ENCODE data around the gene CCDC77.

The CCDC77 gene

GRCh38 chr12:479161-479560 is 77.7 kb downstream of the CCDC77 start:
- H3K4me2 ChIP-seq = no peak overlapping the region
- H3K9ac ChIP-seq = no peak overlapping the region
- no peak overlapping the region for H3K4me3 ChIP-seq (IDR thresholded peaks at IDR 0.05; ENCODE audit: insufficient read depth, low read depth, low read length)
- no peak for TF ChIP-seq CTCF (conservative IDR thresholded peaks at IDR 0.05; ENCODE audit: low read depth, low read length)
- H3K27ac ChIP-seq = no peak overlapping the region
- H2AFZ ChIP-seq (ENCODE audit: low read depth) = no peak overlapping the region
- no peaks in the 10 kb centered on the region for H3K27me3 ChIP-seq (ENCODE audit: insufficient read depth, low read depth)
- no peaks in the 10 kb centered on the region for H3K4me1 ChIP-seq (ENCODE audit: low read depth, poor library complexity, severe bottlenecking)
- H3K36me3 ChIP-seq (ENCODE audit: insufficient read depth) = no peaks in the 10 kb centered on the region
- no peaks in the 10 kb centered on the region for H4K20me1 ChIP-seq (ENCODE audit: insufficient read depth)
- H3K79me2 ChIP-seq (ENCODE audit: insufficient read depth, low read depth) = no peaks in the 10 kb centered on the region

GRCh38 chr12:480831-481816 is 79.7 kb downstream of the CCDC77 start:
- no peaks in the 10 kb centered on the region for H3K4me1 ChIP-seq (ENCODE audit: low read depth, poor library complexity, severe bottlenecking)
- H3K4me2 ChIP-seq = no peak overlapping the region
- H3K27ac ChIP-seq = no peak overlapping the region

GRCh38 chr12:482061-482460 is 80.6 kb downstream of the CCDC77 start:
- no peaks in the 10 kb centered on the region for H3K36me3 ChIP-seq (ENCODE audit: insufficient read depth)
- H3K4me1 ChIP-seq (ENCODE audit: low read depth, poor library complexity, severe bottlenecking) = no peaks in the 10 kb centered on the region
- H3K79me2 ChIP-seq (ENCODE audit: insufficient read depth, low read depth) = no peaks in the 10 kb centered on the region
- H3K4me2 ChIP-seq = no peak overlapping the region
- H3K27me3 ChIP-seq (ENCODE audit: insufficient read depth, low read depth) = no peaks in the 10 kb centered on the region
- H3K4me3 ChIP-seq (IDR thresholded peaks at IDR 0.05; ENCODE audit: insufficient read depth, low read depth, low read length) = no peak overlapping the region
- TF ChIP-seq CTCF (conservative IDR thresholded peaks at IDR 0.05; ENCODE audit: low read depth, low read length) = no peak
- no peak overlapping the region for H2AFZ ChIP-seq (ENCODE audit: low read depth)
- no peak overlapping the region for H3K9ac ChIP-seq
- no peaks in the 10 kb centered on the region for H4K20me1 ChIP-seq (ENCODE audit: insufficient read depth)
- no peak overlapping the region for H3K27ac ChIP-seq

More at GRCh38 chr12:480831-481816, 79.7 kb downstream of the CCDC77 start:
- Histone ChIP-seq H3K36me3 (ENCODE audit: insufficient read depth) (no peaks in the 10 kb centered on the region), H3K4me3 (IDR thresholded peaks at IDR 0.05; ENCODE audit: insufficient read depth, low read depth, low read length) (no peak overlapping the region), H4K20me1 (ENCODE audit: insufficient read depth) (no peaks in the 10 kb centered on the region), H3K79me2 (ENCODE audit: insufficient read depth, low read depth) (no peaks in the 10 kb centered on the region), H3K27me3 (ENCODE audit: insufficient read depth, low read depth) (no peaks in the 10 kb centered on the region), H2AFZ (ENCODE audit: low read depth) (no peak overlapping the region), H3K9ac (no peak overlapping the region)
- TF ChIP-seq CTCF (conservative IDR thresholded peaks at IDR 0.05; ENCODE audit: low read depth, low read length) = no peak

- no peaks in the 10 kb centered on the region for H3K79me2 ChIP-seq (ENCODE audit: insufficient read depth, low read depth)
- no peak overlapping the region for H3K4me3 ChIP-seq (IDR thresholded peaks at IDR 0.05; ENCODE audit: insufficient read depth, low read depth, low read length)
- no peaks in the 10 kb centered on the region for H3K4me1 ChIP-seq (ENCODE audit: low read depth, poor library complexity, severe bottlenecking)
- no peaks in the 10 kb centered on the region for H4K20me1 ChIP-seq (ENCODE audit: insufficient read depth)
- H3K36me3 ChIP-seq (ENCODE audit: insufficient read depth) = no peaks in the 10 kb centered on the region
- no peaks in the 10 kb centered on the region for H3K27me3 ChIP-seq (ENCODE audit: insufficient read depth, low read depth)
- no peak overlapping the region for H2AFZ ChIP-seq (ENCODE audit: low read depth)
- no peak overlapping the region for H3K27ac ChIP-seq
- H3K9ac ChIP-seq = no peak overlapping the region
- no peak overlapping the region for H3K4me2 ChIP-seq
- TF ChIP-seq CTCF (conservative IDR thresholded peaks at IDR 0.05; ENCODE audit: low read depth, low read length) = no peak
Observed at GRCh38 chr12:484096-484495, 82.7 kb downstream of the CCDC77 start.

Measured in KMS-11 (cell line).